Keratinocyte (primary cell): ENCODE results near the gene VPS13C. TPM values are rescaled to one million over a fixed set of nuclear protein-coding genes. Genes with fewer than 3 reads are reported as not detected.
"Not testable (repeated sequence)": the region's sequence is repeated elsewhere in the genome, so short reads cannot be mapped to it uniquely, and the experiment has no call there.

Experiments used
- DNase-seq: peaks from one replicate; pipeline ENCODE4 v3.0.0-alpha.2; 2011; ENCODE audit warnings: low read depth, missing footprints, low spot score
- FAIRE-seq: peaks from 2 replicates; lab custom pipeline; 2011; peaks lifted over from hg19 to GRCh38; lab: Jason Lieb, UNC
- H2AFZ ChIP-seq: 2 replicates; pipeline ENCODE4 v1.6.0; 2012; ENCODE audit warnings: low read length, control low read depth, inconsistent platforms; ENCODE audit not compliant: control insufficient read depth
- H3K27ac ChIP-seq: 2 replicates; pipeline ENCODE4 v1.5.1; 2011; ENCODE audit warnings: low read length; ENCODE audit not compliant: control insufficient read depth, insufficient read depth
- H3K27me3 ChIP-seq: 3 replicates; pipeline ENCODE4 v1.6.0; 2011; ENCODE audit warnings: low read length; ENCODE audit not compliant: control insufficient read depth, insufficient read depth; ENCODE audit errors: extremely low read depth
- H3K36me3 ChIP-seq, 2 experiments: 2 replicates in 1 of 2; 3 replicates in 1 of 2; pipeline ENCODE4 v1.5.1; 2011; ENCODE audit warnings: low read length in 2 of 2, mild to moderate bottlenecking in 1 of 2; ENCODE audit not compliant: control insufficient read depth in 2 of 2, insufficient read depth in 2 of 2; ENCODE audit errors: extremely low read depth in 1 of 2
- H3K4me1 ChIP-seq: 3 replicates; pipeline ENCODE4 v1.5.1; 2011; ENCODE audit warnings: low read length; ENCODE audit not compliant: control insufficient read depth, insufficient read depth; ENCODE audit errors: extremely low read depth
- H3K4me2 ChIP-seq: 3 replicates; pipeline ENCODE4 v1.6.0; 2011; ENCODE audit warnings: low read depth, low read length; ENCODE audit not compliant: control insufficient read depth, insufficient read depth; ENCODE audit errors: extremely low read depth
- H3K4me3 ChIP-seq, 3 experiments: fragments of 200-600 bp in 1 of 3; sonication (generic) in 1 of 3; 2 replicates in 2 of 3; 3 replicates in 1 of 3; pipeline ENCODE4 v1.5.1; 2011 to 2016; ENCODE audit warnings: low read length in 3 of 3, mild to moderate bottlenecking in 3 of 3, control low read depth in 2 of 3, inconsistent platforms in 1 of 3, low read depth in 1 of 3, mixed read lengths in 1 of 3, mixed run types in 1 of 3, moderate library complexity in 1 of 3; ENCODE audit not compliant: control insufficient read depth in 2 of 3, insufficient read depth in 2 of 3; ENCODE audit errors: extremely low read depth in 1 of 3
- H3K79me2 ChIP-seq: 2 replicates; pipeline ENCODE4 v1.6.0; 2012; ENCODE audit warnings: low read length; ENCODE audit not compliant: control insufficient read depth, insufficient read depth
- H3K9ac ChIP-seq: 3 replicates; pipeline ENCODE4 v1.6.0; 2011; ENCODE audit warnings: low read length; ENCODE audit not compliant: control insufficient read depth, insufficient read depth; ENCODE audit errors: extremely low read depth
- H3K9me1 ChIP-seq: 3 replicates; pipeline ENCODE4 v1.6.0; 2011; ENCODE audit warnings: low read length; ENCODE audit not compliant: control insufficient read depth, insufficient read depth; ENCODE audit errors: extremely low read depth
- H3K9me3 ChIP-seq: 2 replicates; pipeline ENCODE4 v1.5.1; 2012; ENCODE audit warnings: low read depth, low read length; ENCODE audit not compliant: control insufficient read depth
- H4K20me1 ChIP-seq: 3 replicates; pipeline ENCODE4 v1.6.0; 2011; ENCODE audit warnings: low read length; ENCODE audit not compliant: control insufficient read depth, insufficient read depth; ENCODE audit errors: extremely low read depth
- EZH2 ChIP-seq: IDR thresholded peaks from one replicate; pipeline ENCODE4 v1.6.1; 2012; ENCODE audit warnings: inconsistent platforms, mild to moderate bottlenecking, low read length, moderate library complexity
- dilution Hi-C: fragments of 300-500 bp; cut with MboI; formaldehyde crosslinking; loops from one replicate; pipeline ENCODE4 v1.7.0; 2020; ENCODE audit warnings: low sequenced_read_pairs; ENCODE audit not compliant: extremely low pct_ligation_motif_present
- polyA plus RNA-seq, 5 experiments: library from polyadenylated mRNA; depleted of rRNA in 3 of 5; stranded (reverse) in 3 of 5; stranded (forward) in 1 of 5; unstranded in 1 of 5; fragments of >200 nt; gene quantifications; 1 replicate in 1 of 5; 2 replicates in 3 of 5; 3 replicates in 1 of 5; pipeline versions ENCODE4 v1.2.1 to v1.2.3, GENCODE V29; 2011 to 2012; ENCODE audit warnings: missing spikeins in 2 of 5, low read depth in 1 of 5, low replicate concordance in 1 of 5
- TF ChIP-seq, protein P1 (sequence below), 3 experiments: IDR thresholded peaks in 1 of 3; conservative IDR thresholded peaks in 1 of 3; optimal IDR thresholded peaks in 1 of 3; 2 replicates in 2 of 3; 3 replicates in 1 of 3; pipeline versions ENCODE3 to v1.5.1; 2011; ENCODE audit warnings: low read length in 3 of 3, mild to moderate bottlenecking in 3 of 3, moderate library complexity in 2 of 3, control low read depth in 1 of 3, inconsistent platforms in 1 of 3; ENCODE audit not compliant: insufficient read depth in 2 of 3; ENCODE audit errors: extremely low read depth in 1 of 3

The VPS13C gene
- polyA plus RNA-seq, 1 donor (not counting 4 experiments of a cell fraction or from before 2014, with no cell fraction given): 13.5 TPM

DNA sequence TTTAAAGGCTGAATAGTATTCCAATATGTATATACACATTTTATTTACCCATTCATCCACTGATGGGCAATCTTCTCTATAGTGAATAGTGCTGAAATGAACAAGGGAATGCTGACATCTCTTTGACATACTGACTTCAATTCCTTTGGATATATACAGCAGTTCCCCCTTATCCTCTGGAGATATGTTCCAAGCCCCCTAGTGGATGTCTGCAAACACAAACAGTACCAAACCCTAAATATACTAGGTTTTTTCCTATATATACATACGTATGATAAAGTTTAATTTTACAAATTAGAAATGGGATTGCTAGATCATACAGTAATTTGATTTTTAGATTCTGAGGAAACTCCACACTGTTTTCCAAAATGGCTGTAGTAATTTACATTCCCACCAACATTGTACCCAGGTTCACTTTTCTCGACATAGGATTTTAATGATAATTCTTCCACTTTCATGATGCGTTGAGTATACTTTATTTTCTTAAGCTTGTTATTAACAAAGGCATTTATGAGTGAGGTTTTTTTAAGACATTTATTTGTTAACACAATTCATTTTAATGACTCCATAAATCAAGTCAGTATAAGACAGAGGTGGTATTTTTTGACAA, 38.2 kb downstream of the VPS13C start:
- Histone ChIP-seq H3K27me3 (no peaks in the 10 kb centered on the region), H3K4me2 (no peak overlapping the region), H4K20me1 (no peaks in the 10 kb centered on the region), H3K36me3 (no peaks in the 10 kb centered on the region), H3K9me1 (no peaks in the 10 kb centered on the region), H3K27ac (no peak overlapping the region), H3K4me3 (no peak overlapping the region), H3K4me1 (no peaks in the 10 kb centered on the region), H3K9me3 (no peaks in the 10 kb centered on the region), H2AFZ (no peak overlapping the region), H3K9ac (no peak overlapping the region), H3K79me2 (no peaks in the 10 kb centered on the region)
- TF ChIP-seq, protein P1, sequence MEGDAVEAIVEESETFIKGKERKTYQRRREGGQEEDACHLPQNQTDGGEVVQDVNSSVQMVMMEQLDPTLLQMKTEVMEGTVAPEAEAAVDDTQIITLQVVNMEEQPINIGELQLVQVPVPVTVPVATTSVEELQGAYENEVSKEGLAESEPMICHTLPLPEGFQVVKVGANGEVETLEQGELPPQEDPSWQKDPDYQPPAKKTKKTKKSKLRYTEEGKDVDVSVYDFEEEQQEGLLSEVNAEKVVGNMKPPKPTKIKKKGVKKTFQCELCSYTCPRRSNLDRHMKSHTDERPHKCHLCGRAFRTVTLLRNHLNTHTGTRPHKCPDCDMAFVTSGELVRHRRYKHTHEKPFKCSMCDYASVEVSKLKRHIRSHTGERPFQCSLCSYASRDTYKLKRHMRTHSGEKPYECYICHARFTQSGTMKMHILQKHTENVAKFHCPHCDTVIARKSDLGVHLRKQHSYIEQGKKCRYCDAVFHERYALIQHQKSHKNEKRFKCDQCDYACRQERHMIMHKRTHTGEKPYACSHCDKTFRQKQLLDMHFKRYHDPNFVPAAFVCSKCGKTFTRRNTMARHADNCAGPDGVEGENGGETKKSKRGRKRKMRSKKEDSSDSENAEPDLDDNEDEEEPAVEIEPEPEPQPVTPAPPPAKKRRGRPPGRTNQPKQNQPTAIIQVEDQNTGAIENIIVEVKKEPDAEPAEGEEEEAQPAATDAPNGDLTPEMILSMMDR (optimal IDR thresholded peaks at IDR 0.05 in 1 of 3, IDR thresholded peaks at IDR 0.05 in 1 of 3, conservative IDR thresholded peaks at IDR 0.05 in 1 of 3; ENCODE audit: extremely low read depth in 1 of 3, insufficient read depth in 2 of 3, low read length in 3 of 3): no peak
- no peak for TF ChIP-seq EZH2
- dilution Hi-C loops: no loop called here
- DNase-seq (no peak), FAIRE-seq (no peak)

DNA sequence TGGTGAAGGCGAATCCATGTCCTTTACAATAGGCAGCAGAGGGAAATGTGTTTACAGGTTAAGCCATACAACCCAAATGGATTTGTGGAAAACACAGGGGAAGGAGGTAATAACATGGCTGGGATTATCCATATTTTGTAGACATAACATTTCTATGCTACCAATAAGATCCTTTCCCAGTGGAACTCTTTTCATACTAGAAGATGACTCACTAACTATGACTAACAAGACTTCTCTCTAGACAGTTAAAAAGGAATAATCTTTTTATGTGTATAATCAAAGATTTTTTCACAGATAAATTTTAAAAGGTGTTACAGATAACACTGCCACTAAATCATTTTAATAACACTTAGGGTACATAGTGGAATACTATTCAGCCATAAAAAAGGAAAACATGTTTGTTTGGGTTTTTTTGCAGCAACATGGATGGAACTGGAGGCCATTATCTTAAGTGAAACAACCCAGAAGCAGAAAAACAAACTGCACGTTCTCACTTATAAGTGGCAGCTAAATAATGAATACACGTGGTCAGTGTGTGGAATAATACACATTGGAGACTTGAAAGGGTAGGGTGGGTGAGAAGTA, 39.6 kb downstream of the VPS13C start:
- H3K27me3 ChIP-seq: no peaks in the 10 kb centered on the region
- no peaks in the 10 kb centered on the region for H3K9me3 ChIP-seq
- no peaks in the 10 kb centered on the region for H3K4me1 ChIP-seq
- no peaks in the 10 kb centered on the region for H4K20me1 ChIP-seq
- DNase-seq (no peak), FAIRE-seq (peak; percentile 34)
- H3K9ac ChIP-seq: no peak overlapping the region
- TF ChIP-seq EZH2: no peak
- TF ChIP-seq, protein P1 (optimal IDR thresholded peaks at IDR 0.05 in 1 of 3, IDR thresholded peaks at IDR 0.05 in 1 of 3, conservative IDR thresholded peaks at IDR 0.05 in 1 of 3; ENCODE audit: extremely low read depth in 1 of 3, insufficient read depth in 2 of 3, low read length in 3 of 3): no peak
- H3K36me3 ChIP-seq: no peaks in the 10 kb centered on the region
- no peak overlapping the region for H3K4me2 ChIP-seq
- no peak overlapping the region for H2AFZ ChIP-seq
- H3K27ac ChIP-seq: no peak overlapping the region
- no peaks in the 10 kb centered on the region for H3K9me1 ChIP-seq
- no peak overlapping the region for H3K4me3 ChIP-seq
- dilution Hi-C loops: no loop called here
- no peaks in the 10 kb centered on the region for H3K79me2 ChIP-seq

DNA sequence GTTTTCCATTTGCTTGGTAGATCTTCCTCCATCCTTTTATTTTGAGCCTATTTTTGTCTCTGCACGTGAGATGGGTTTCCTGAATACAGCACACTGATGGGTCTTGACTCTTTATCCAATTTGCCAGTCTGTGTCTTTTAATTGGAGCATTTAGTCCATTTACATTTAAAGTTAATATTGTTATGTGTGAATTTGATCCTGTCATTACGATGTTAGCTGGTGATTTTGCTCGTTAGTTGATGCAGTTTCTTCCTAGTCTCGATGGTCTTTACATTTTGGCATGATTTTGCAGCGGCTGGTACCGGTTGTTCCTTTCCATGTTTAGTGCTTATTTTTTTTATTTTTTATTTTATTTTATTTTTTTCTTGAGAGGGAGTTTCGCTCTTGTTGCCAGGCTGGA, 54.9 kb downstream of the VPS13C start:
- H3K4me1 ChIP-seq, H2AFZ ChIP-seq, H4K20me1 ChIP-seq, DNase-seq, dilution Hi-C loops, H3K27ac ChIP-seq, H3K9ac ChIP-seq, H3K9me1 ChIP-seq, H3K79me2 ChIP-seq, H3K36me3 ChIP-seq, H3K4me3 ChIP-seq, FAIRE-seq, H3K9me3 ChIP-seq, H3K27me3 ChIP-seq, H3K4me2 ChIP-seq: not testable (repeated sequence)
